Esophagus (tissue), 2 donors: ENCODE results near the gene HEATR9. TPM values are rescaled to one million over a fixed set of nuclear protein-coding genes. Genes with fewer than 3 reads are reported as not detected.

Experiments
- H3K27ac ChIP-seq, 2 donors: one replicate each; pipeline ENCODE4 v1.5.1; 2013; ENCODE audit warnings: low read depth in 2 of 2, mild to moderate bottlenecking in 2 of 2, inconsistent platforms in 1 of 2, low read length in 1 of 2, moderate library complexity in 1 of 2
- H3K27me3 ChIP-seq, 2 donors: one replicate each; pipeline ENCODE4 v1.6.1; 2013; ENCODE audit warnings: low read length in 2 of 2, control low read depth in 1 of 2, mild to moderate bottlenecking in 1 of 2; ENCODE audit not compliant: insufficient read depth in 2 of 2, control insufficient read depth in 1 of 2
- H3K36me3 ChIP-seq, 2 donors: one replicate each; pipeline ENCODE4 v1.6.1; 2013; ENCODE audit warnings: low read length in 1 of 2; ENCODE audit not compliant: control insufficient read depth in 2 of 2, insufficient read depth in 2 of 2
- H3K4me1 ChIP-seq, 2 donors: one replicate each; pipeline ENCODE4 v1.6.1; 2013; ENCODE audit warnings: low read length in 1 of 2; ENCODE audit not compliant: control insufficient read depth in 2 of 2, insufficient read depth in 2 of 2
- H3K4me3 ChIP-seq, 2 donors: one replicate each; pipeline ENCODE4 v1.5.1; 2013; ENCODE audit warnings: low read length in 2 of 2, mild to moderate bottlenecking in 2 of 2, low read depth in 1 of 2, moderate library complexity in 1 of 2
- H3K9me3 ChIP-seq, 2 donors: one replicate each; pipeline ENCODE4 v1.6.1; 2013; ENCODE audit warnings: mild to moderate bottlenecking in 2 of 2, low read depth in 1 of 2, low read length in 1 of 2, moderate library complexity in 1 of 2; ENCODE audit not compliant: control insufficient read depth in 2 of 2, insufficient read depth in 1 of 2
- WGBS, 2 donors: extraction: QIAGEN DNeasy Blood & Tissue Kit; methylation state at CpG; one replicate each; pipeline ENCODE4 v1.1.7; 2013; 5-methylcytosine and 5-hydroxymethylcytosine counted together
- polyA plus RNA-seq, 2 donors: library from polyadenylated mRNA; stranded (reverse); fragments of 200-250 nt; gene quantifications; one replicate each; pipeline ENCODE4 v1.2.3, GENCODE V29; 2013
- donor health status: healthy with polysubstance abuse.
- donor health status: Bipolar disorder and iron deficiency.

The HEATR9 gene
- polyA plus RNA-seq, 2 donors: 0.05 to 0.08 TPM

DNA sequence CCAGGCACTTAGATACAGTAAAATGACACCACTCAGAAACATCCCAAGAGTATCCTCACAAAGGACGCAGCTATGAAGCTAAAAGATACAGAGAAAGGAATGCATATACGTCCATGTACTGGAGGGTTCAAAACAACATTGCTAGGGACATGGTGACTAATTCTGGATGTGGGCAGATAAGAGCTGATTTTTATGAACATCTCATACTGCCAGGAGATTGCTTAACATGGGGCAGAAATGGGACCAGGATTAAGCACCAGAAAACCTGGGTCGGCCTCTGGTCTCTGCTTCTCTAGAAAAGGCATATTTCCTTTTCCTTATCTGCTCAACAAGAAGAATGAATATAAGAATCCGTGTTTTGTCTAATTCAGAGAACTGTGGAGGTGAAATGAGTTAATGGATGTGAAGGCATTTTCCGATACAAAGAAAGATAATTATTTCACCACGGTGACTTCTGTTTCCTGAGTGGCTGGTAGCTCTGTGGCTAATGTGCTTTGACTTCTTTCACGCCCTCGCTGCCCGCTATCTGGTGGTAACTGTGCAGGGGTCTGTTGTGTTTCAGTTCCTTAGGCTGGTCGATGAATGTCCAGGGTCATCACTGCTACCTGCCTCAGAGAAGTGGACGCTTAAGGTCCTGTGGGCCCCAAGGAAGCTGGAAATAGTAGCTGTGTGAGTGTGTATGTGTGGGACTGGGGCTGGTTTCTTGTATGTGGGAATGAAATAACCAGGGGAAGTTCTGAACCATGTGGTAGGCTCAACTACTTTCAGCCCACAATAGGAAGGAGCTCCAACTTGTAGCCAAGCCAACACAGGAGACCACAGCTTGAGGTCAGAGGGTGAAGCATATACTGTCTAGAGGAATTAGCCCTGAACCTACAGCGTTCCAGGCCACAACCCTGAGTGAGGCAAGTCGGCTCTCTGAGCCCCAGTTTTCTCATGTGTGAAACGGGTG, 27.2 kb upstream of the HEATR9 start:
- H3K36me3 ChIP-seq: no peaks in the 10 kb centered on the region
- H3K27ac ChIP-seq: no peak overlapping the region
- H3K9me3 ChIP-seq: no peaks in the 10 kb centered on the region
- H3K4me1 ChIP-seq: peaks cover 0 to 8% of the 10 kb centered on the region in 2 donors
- 76 to 80% methylated on average over 14 of the region's 14 CpGs for WGBS, 2 donors
- no peak overlapping the region for H3K4me3 ChIP-seq
- no peaks in the 10 kb centered on the region for H3K27me3 ChIP-seq

DNA sequence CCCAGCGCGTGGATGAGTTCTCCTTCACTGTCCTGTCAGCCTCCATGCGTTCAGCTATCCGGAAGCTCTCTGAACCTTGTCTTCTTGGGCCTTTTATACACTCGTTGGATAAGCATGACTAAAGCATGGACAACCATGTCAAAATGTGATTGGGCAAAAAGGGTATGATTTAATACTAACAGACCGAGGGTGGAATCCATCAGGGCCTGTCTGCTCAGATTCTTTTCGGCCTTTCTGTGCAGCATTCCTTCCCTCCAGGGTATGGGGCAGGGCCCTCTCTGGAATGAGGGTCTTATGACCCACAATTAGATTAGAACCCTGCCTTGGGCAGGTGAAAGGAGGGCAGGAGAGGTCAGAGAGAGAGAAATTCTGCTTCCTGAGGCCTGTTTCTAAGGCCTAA, 25.5 kb upstream of the HEATR9 start:
- no peak overlapping the region for H3K4me3 ChIP-seq
- H3K27me3 ChIP-seq: no peaks in the 10 kb centered on the region
- H3K9me3 ChIP-seq: no peaks in the 10 kb centered on the region
- peaks cover 0 to 2% of the 10 kb centered on the region in 2 donors for H3K4me1 ChIP-seq
- H3K36me3 ChIP-seq: no peaks in the 10 kb centered on the region
- H3K27ac ChIP-seq: no peak overlapping the region
- 93% methylated on average over 7 of the region's 7 CpGs for WGBS, 2 donors

DNA sequence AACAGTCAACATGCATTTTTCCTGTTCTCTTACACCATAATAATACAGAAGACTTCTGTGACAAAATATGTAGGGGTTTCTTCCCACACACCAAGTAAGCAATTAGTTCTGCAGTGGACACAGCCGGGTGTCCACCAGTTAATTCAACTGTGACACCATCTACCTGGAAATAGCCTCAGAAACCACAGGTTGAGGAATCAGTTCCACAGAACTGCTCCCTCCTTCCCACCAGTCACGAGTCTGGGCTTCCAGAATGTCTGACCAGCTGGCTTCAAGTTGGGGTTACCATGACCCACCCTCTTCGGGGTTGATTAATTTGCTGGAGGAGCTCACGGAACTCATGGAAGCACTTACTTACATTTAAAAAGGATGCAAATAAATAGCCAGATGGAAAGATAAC, 25.1 kb upstream of the HEATR9 start:
- H3K27me3 ChIP-seq: no peaks in the 10 kb centered on the region
- H3K27ac ChIP-seq: no peak overlapping the region
- no peak overlapping the region for H3K4me3 ChIP-seq
- H3K36me3 ChIP-seq: no peaks in the 10 kb centered on the region
- H3K9me3 ChIP-seq: no peaks in the 10 kb centered on the region
- 94 to 95% methylated on average over 4 of the region's 4 CpGs for WGBS, 2 donors
- peaks cover 0 to 2% of the 10 kb centered on the region in 2 donors for H3K4me1 ChIP-seq

DNA sequence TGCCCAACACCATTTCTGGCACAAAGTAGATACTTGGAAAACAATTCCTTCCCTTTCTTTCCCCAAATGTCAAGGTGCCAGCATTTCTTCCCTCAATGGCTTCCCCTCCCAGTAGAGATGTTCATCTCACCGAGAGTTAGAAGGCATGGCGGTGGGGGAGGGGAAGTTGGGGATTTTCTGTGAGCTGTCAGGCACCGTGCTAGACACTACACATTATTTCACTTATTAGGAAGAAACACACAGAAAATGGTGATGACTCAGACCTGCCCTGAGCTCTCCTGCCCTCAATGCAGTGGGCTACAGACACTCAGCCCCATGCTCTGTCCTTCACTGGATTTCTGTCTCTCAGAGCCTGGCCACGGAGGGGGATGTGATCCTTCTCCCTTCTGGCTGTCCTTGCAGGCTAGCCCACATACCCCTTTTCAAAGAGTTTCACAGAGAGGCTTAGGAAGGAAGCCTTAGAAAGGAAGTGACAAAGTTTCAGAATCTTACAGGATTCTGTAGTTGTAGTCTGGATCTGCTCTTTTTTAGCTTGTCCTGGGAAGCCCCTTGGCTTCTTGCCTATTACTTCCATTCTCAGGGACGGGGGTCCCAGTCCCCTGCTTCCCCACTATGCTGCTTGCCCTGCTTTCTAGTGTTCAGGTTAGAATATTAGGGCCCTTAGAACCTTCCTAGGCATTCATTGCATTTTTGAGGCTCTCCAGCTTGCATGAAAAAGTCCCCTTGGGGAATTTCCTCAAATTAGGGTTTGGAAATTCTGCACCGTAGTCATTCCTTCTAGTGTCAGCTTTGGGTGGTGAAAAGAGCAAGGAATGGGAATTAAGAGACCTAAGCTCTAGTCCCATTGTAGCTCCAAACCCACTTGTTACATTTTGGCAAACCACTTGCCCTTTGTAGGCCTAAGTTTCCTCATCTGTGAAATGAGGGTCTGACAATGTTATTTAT, 23.7 kb upstream of the HEATR9 start:
- H3K27ac ChIP-seq: no peak overlapping the region
- WGBS, 2 donors: 29 to 40% methylated on average over 6 of the region's 6 CpGs

DNA sequence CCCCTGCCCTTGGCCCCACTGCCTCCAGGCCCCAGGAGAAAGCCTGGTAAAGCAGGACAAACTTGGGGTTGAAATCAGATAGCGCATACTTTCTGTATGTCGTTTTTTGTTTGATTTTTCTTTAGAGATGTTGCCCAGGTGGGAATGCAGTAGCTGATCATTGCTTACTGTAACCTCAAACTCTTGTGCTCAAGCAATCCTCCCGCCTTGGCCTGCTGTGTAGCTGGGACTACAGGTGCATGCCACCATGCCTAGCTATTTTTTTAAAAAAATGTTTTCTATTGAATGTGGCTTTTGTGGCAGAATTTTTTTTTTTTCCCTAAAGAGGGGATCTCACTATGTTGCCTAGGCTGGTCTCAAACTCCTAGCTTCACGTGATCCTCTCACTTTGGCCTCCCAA, 22.6 kb upstream of the HEATR9 start:
- no peaks in the 10 kb centered on the region for H3K36me3 ChIP-seq
- H3K27ac ChIP-seq: no peak overlapping the region
- 79 to 85% methylated on average over 4 of the region's 4 CpGs for WGBS, 2 donors
- H3K9me3 ChIP-seq: no peaks in the 10 kb centered on the region
- H3K27me3 ChIP-seq: no peaks in the 10 kb centered on the region
- peaks cover 0 to 2% of the 10 kb centered on the region in 2 donors for H3K4me1 ChIP-seq
- no peak overlapping the region for H3K4me3 ChIP-seq

More for the DNA sequence above, 23.7 kb upstream of the HEATR9 start:
- no peak overlapping the region for H3K4me3 ChIP-seq
- no peaks in the 10 kb centered on the region for H3K36me3 ChIP-seq
- no peaks in the 10 kb centered on the region for H3K9me3 ChIP-seq
- no peaks in the 10 kb centered on the region for H3K27me3 ChIP-seq
- peaks cover 0 to 2% of the 10 kb centered on the region in 2 donors for H3K4me1 ChIP-seq

DNA sequence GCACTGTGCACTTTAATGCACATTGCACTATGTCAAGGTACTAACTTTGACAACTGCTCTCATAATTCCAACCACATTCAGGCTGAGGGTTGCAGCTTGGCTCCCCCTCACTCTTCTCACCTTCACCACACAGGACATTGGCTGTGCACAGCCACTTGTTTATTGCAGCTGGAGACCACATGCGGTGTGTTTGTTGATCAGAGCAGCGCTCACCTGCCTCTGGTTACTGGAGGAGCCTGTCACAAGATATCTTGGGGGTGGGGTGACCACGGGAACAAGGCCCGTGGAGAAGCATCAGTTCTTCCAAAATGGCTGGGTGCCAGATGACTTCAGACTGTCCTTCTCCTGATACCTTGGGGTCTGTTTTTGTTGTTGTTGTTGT, 22.1 kb upstream of the HEATR9 start:
- no peak overlapping the region for H3K4me3 ChIP-seq
- no peaks in the 10 kb centered on the region for H3K36me3 ChIP-seq
- H3K9me3 ChIP-seq: no peaks in the 10 kb centered on the region
- WGBS, 2 donors: 47 to 58% methylated on average over 4 of the region's 4 CpGs
- H3K27me3 ChIP-seq: no peaks in the 10 kb centered on the region
- H3K27ac ChIP-seq: no peak overlapping the region
- H3K4me1 ChIP-seq: no peaks in the 10 kb centered on the region

DNA sequence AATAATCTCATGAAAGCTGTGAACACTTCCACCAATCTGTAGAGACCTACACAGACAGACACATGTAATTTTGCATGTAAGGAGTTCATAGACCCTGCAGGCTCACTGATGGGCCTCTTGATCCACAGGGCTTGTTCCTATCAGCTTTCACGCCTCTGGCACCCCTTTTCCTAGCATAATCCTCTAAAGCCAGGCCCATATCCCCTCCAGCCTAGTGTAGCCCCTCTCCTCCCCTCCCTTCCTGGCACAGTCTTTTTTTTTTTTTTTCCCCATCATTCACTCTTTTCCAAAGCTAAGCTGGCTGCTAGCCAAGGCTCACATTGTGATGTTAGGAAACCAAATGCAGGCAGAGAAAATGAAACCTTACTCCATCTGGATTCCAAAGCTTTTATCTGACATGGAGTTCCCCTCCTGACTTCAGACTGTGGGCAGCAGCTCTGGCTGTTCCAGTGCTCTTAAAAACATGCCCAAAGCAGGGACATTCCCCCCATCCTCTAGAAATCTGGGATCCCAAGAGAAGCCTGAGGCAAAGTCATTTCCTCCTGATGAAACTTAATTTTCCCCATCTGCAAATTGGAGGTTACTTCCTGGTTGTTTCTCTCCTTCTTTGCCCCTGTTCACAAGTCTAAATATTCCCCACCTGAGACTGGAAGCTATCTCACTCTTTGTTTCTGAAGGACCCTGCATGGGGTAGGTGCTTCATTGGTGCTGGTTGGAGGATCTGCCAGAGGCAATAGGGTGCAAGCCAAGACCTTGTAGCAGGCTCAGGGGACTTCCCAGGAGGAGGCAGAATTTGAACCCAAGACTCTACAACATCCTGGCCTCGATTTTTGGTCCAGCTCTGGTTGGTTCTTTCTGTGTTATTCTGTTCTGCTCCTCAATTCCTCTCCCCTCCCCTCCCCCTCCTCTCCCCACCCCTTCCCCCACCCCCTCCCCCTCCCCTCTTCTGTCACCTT, 21.4 kb upstream of the HEATR9 start:
- no peaks in the 10 kb centered on the region for H3K9me3 ChIP-seq
- peak overlapping the region in 1 of 2 donors; percentile 7 for H3K27ac ChIP-seq
- no peaks in the 10 kb centered on the region for H3K27me3 ChIP-seq
- no peaks in the 10 kb centered on the region for H3K36me3 ChIP-seq
- H3K4me3 ChIP-seq: no peak overlapping the region
- no peaks in the 10 kb centered on the region for H3K4me1 ChIP-seq
- 67 to 73% methylated on average over 2 of the region's 2 CpGs for WGBS, 2 donors

DNA sequence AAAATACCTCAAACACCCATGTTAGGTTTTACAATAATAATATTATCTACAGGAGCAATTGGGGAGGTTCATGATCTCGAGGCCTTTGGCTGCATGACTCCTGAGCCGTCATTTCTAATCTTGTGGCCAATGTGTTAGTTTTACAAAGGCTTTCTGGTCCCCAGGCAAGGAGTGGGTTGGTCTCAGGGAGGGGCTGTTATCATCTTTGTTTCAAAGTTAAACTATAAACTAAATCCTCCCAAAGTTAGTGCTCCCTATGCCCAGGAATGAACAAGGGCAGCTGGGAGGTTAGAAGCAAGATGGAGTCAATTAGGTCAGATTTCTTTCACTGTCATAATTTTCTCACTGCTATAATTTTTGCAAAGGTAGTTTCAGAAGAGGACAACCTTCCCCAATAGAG, 20.6 kb upstream of the HEATR9 start:
- Histone ChIP-seq H3K27ac (peak overlapping the region in 1 of 2 donors; percentile 13), H3K4me1 (no peaks in the 10 kb centered on the region), H3K9me3 (no peaks in the 10 kb centered on the region), H3K36me3 (no peaks in the 10 kb centered on the region), H3K4me3 (no peak overlapping the region), H3K27me3 (no peaks in the 10 kb centered on the region)
- 78 to 88% methylated on average over 2 of the region's 2 CpGs for WGBS, 2 donors
